BE2C (cell line): ENCODE data around the gene HIVEP3.

ENCODE experiments used
- DNase-seq: peaks from one replicate; pipeline ENCODE4 v3.0.0-alpha.2; 2020
- H3K27me3 ChIP-seq: fragments of 250-450 bp; sonication (Bioruptor Pico); 2 replicates; pipeline ENCODE4 v1.5.1; 2020; ENCODE audit warnings: mild to moderate bottlenecking
- H3K36me3 ChIP-seq: fragments of 250-450 bp; sonication (Bioruptor Pico); 2 replicates; pipeline ENCODE4 v1.5.1; 2020; ENCODE audit warnings: mild to moderate bottlenecking
- H3K4me1 ChIP-seq: fragments of 250-450 bp; sonication (Bioruptor Pico); 2 replicates; pipeline ENCODE4 v1.5.1; 2020
- H3K4me3 ChIP-seq: 2 replicates; pipeline ENCODE4 v1.5.1; 2011; ENCODE audit warnings: low read depth, low read length
- H3K9me3 ChIP-seq: fragments of 250-450 bp; sonication (Bioruptor Pico); 2 replicates; pipeline ENCODE4 v1.5.1; 2020
- TF ChIP-seq, protein P1 (sequence below): IDR thresholded peaks from 2 replicates; pipeline ENCODE4 v1.5.1; 2012; ENCODE audit warnings: mild to moderate bottlenecking, low read depth, low read length

The HIVEP3 gene

DNA sequence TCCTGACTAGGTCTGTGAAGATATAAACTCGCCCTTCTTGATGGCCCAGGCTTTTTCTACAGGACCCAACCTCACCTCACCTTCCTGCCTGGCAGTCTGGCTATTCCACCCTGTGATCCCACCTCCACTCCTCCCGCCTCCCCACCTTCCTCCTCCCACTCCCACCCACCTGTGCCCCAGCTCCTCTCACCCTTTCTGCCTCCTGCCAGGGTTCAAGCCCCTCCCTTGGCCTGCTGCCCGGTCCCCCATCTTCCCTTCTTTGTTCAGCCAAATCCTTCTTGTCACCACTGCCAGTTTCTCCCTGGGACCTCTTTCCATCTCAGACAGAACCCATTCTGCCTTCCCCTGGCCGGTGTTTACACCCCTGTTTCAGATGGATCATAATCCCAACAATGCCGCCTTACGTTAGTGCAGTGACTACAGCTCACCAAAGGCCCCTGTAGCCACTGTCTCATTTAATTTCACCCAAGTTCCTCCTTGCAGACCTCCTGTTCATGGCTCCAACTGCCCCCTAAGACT is 306.7 kb downstream of the HIVEP3 start:
- Histone ChIP-seq H3K36me3 (no peaks in the 10 kb centered on the region), H3K4me1 (no peaks in the 10 kb centered on the region; the same call in 1 of the 2 replicates), H3K4me3 (no peak overlapping the region), H3K27me3 (no peaks in the 10 kb centered on the region), H3K9me3 (no peaks in the 10 kb centered on the region)
- DNase-seq, result no peak
- TF ChIP-seq, protein P1, sequence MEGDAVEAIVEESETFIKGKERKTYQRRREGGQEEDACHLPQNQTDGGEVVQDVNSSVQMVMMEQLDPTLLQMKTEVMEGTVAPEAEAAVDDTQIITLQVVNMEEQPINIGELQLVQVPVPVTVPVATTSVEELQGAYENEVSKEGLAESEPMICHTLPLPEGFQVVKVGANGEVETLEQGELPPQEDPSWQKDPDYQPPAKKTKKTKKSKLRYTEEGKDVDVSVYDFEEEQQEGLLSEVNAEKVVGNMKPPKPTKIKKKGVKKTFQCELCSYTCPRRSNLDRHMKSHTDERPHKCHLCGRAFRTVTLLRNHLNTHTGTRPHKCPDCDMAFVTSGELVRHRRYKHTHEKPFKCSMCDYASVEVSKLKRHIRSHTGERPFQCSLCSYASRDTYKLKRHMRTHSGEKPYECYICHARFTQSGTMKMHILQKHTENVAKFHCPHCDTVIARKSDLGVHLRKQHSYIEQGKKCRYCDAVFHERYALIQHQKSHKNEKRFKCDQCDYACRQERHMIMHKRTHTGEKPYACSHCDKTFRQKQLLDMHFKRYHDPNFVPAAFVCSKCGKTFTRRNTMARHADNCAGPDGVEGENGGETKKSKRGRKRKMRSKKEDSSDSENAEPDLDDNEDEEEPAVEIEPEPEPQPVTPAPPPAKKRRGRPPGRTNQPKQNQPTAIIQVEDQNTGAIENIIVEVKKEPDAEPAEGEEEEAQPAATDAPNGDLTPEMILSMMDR, result no peak

DNA sequence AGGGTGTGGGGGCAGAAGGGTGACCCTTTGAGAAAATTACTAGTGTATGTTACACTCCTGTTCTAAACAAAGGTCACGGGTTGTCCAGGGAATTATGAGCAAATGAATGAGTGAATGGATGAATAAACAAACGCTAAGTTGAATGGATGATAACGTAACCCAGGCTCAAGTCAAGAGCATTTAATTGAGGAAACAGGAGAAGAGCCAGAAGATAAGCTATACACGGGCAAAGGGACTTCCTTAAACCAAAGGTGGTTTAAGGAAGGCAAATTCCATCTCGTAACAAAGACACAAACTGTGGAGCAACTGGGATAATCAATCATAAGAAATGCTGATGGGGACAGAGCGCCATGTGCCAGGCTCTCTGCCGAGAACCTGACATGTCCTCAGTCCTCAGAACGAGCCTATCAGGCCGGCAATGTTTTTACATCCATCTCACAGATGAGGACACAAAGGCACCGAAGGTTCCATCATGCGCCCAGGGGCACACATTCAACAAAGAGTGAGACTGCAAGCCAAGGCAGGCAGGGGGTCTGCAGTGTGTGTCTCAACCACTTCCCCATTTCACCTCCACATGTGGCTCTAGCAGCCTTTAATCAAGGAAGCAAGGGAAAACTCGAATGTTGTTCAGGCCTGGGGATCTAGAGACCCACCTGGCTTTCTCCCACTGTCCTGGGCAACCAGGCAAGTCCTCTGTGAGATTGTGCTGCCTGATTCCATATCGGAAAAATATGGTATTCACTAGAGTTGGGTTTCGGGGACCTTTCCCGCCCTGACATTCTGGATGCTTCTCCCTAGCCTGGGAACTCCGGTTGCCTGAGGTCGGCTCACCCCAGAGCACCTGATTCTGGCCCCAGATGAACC is 307.4 kb downstream of the HIVEP3 start:
- Histone ChIP-seq H3K4me3 (no peak overlapping the region), H3K4me1 (no peaks in the 10 kb centered on the region; the same call in 1 of the 2 replicates), H3K27me3 (no peaks in the 10 kb centered on the region), H3K9me3 (no peaks in the 10 kb centered on the region), H3K36me3 (no peaks in the 10 kb centered on the region)
- TF ChIP-seq, protein P1, result no peak
- DNase-seq, result no peak

DNA sequence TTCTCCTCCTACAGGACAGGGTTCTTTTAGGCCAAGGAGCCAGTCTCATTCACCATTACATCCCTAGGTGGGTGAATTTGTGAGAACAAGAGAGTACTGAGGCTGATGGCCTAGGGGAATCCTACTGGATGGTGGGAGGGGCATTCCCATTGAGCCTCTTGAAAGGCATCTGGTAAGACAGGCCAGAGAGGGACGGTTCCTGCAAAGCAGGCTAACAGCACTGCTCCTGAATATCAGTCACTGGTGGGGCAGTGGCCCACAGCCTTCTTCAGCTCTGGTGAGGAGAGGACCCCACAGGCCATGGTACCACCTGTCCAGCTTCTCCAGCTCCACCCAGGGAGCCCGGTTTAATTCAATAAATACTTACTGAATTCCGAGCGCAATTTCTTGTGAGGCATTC is 308.4 kb downstream of the HIVEP3 start:
- DNase-seq, result no peak
- H3K27me3 ChIP-seq, result no peaks in the 10 kb centered on the region
- no peaks in the 10 kb centered on the region for H3K36me3 ChIP-seq
- H3K9me3 ChIP-seq, result no peaks in the 10 kb centered on the region
- no peaks in the 10 kb centered on the region; the same call in 1 of the 2 replicates for H3K4me1 ChIP-seq
- TF ChIP-seq, protein P1, result no peak
- H3K4me3 ChIP-seq, result no peak overlapping the region

DNA sequence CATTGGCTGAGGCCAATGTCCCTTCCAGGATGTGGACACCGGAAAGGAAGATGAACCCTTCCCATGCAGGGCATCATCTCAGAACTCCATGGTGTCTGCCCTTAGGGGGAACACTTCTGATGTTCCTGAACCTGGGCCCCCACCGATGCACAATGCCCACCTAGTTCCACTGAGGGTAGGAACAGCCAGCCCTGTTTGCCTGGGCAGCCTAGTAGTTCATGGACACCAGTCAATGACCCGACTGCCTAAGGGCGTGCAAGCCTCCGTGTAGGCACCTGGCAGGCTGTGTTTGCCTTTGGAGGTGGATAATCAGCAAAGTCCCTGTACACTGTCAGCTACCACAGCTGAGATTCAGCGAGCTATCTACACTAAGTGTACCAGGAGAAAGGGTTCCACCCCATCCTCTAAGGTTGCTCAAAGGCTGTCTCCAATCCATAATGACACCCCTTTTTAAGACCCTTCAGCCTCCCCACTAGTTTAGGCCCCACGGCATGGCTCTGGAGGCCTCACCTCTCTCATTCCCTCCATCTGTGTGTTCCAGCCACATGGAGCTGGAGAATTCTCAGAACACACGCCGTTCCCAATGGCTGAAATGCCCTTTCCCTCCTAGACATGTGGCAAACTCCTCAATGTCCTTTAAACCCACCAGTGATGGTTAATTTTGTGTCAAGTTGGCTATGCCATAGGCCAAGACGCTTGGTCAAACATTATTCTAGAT is 309.4 kb downstream of the HIVEP3 start:
- TF ChIP-seq, protein P1, result no peak
- no peak overlapping the region for H3K4me3 ChIP-seq

DNA sequence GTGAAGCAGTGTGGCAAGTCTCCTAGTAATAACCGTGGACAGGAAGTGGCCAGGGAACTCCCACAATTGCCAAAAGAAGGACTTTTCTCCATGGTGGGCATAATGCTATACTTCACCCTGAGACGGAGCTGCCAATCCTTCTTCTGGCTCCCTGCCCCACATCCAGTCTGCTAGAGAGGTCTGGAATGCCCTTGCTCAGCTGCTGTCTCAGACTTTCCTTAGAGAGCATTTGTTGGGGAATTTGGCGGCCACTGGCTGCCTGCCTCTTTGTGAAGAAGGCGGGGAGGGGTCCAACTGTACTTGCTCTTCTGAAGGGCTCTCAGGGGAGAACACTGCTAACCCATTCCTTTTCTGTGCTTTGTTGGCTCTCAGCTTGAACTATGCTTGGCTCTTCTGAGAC is 310.5 kb downstream of the HIVEP3 start:
- no peaks in the 10 kb centered on the region for H3K27me3 ChIP-seq
- no peak for DNase-seq
- no peak overlapping the region for H3K4me3 ChIP-seq
- H3K9me3 ChIP-seq, result no peaks in the 10 kb centered on the region
- H3K4me1 ChIP-seq, result no peaks in the 10 kb centered on the region; the same call in 1 of the 2 replicates
- no peaks in the 10 kb centered on the region for H3K36me3 ChIP-seq
- TF ChIP-seq, protein P1, result no peak

More for the DNA sequence above, 309.4 kb downstream of the HIVEP3 start:
- DNase-seq, result no peak
- Histone ChIP-seq H3K27me3 (no peaks in the 10 kb centered on the region), H3K36me3 (no peaks in the 10 kb centered on the region), H3K4me1 (no peaks in the 10 kb centered on the region; the same call in 1 of the 2 replicates), H3K9me3 (no peaks in the 10 kb centered on the region)
